Measurements from ENCODE around the gene MLH1.

Gene MLH1

DNA sequence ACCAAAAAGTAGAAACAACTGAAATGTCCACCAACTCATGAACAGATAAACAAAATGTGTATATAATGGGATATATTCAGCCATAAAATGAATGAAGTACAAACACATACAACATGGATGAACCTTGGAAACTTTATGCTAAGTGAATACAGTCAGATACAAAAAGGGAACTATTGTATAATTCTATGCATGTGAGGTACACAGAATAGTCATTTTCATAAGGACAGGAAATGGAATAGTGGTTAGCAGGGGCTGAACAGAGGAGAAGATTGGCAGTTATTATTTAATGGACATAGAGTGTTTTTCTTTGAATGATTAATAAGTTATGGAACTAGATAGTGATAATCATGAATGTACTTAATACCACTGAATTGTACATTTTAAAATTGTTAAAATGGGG is 28.5 kb upstream of the MLH1 start:
- Mint-ChIP-seq H3K4me3 (no peak overlapping the region), H3K27me3 (no peaks in the 10 kb centered on the region), H3K36me3 (no peaks in the 10 kb centered on the region), H3K9me3 (ENCODE audit: low read depth) (no peaks in the 10 kb centered on the region), H3K4me1 (ENCODE audit: low read depth) (peaks cover 9% of the 10 kb centered on the region), H3K27ac (no peak overlapping the region)

DNA sequence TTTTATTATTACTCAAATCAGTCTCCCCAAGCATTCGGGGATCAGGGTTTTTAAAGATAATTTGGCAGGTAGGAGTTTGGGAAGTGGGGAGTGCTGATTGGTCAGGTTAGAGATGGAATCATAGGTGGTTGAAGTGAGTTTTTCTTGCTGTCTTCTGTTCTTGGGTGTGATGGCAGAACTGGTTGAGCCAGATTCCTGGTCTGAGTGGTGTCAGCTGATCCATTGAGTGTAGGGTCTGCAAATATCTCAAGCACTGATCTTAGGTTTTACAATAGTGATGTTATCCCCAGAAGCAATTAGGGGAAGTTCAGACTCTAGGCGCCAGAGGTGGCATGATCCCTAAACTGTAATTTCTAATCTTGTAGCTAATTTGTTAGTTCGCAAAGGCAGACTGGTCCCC is 27.9 kb upstream of the MLH1 start:
- H3K4me3 Mint-ChIP-seq: no peak overlapping the region
- H3K36me3 Mint-ChIP-seq: no peaks in the 10 kb centered on the region
- H3K27ac Mint-ChIP-seq: no peak overlapping the region

DNA sequence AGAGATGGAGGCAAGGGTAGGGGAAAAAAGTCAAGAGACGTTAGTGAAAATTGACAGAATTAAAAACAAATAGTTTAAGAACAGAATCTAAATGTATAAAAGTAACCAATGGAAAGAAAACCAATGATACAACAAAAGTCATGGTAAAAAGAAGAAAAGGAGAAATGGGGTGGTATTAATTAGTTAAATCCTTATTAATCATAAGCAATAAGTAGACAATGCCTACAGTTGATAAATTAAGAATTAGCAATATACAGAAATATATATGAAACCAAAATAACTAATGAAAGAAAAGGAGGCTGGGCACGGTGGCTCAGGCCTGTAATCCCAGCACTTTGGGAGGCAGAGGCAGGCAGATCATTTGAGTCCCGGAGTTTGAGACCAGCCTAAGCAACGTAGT is 24.2 kb upstream of the MLH1 start:
- Mint-ChIP-seq H3K27ac (peak overlapping the region; percentile 64), H3K9me3 (ENCODE audit: low read depth) (no peaks in the 10 kb centered on the region), H3K27me3 (no peaks in the 10 kb centered on the region), H3K36me3 (no peaks in the 10 kb centered on the region), H3K4me3 (no peak overlapping the region), H3K4me1 (ENCODE audit: low read depth) (peaks cover 18% of the 10 kb centered on the region)

More for the DNA sequence above, 27.9 kb upstream of the MLH1 start:
- no peaks in the 10 kb centered on the region for H3K9me3 Mint-ChIP-seq (ENCODE audit: low read depth)
- H3K27me3 Mint-ChIP-seq: no peaks in the 10 kb centered on the region
- peaks cover 13% of the 10 kb centered on the region for H3K4me1 Mint-ChIP-seq (ENCODE audit: low read depth)

DNA sequence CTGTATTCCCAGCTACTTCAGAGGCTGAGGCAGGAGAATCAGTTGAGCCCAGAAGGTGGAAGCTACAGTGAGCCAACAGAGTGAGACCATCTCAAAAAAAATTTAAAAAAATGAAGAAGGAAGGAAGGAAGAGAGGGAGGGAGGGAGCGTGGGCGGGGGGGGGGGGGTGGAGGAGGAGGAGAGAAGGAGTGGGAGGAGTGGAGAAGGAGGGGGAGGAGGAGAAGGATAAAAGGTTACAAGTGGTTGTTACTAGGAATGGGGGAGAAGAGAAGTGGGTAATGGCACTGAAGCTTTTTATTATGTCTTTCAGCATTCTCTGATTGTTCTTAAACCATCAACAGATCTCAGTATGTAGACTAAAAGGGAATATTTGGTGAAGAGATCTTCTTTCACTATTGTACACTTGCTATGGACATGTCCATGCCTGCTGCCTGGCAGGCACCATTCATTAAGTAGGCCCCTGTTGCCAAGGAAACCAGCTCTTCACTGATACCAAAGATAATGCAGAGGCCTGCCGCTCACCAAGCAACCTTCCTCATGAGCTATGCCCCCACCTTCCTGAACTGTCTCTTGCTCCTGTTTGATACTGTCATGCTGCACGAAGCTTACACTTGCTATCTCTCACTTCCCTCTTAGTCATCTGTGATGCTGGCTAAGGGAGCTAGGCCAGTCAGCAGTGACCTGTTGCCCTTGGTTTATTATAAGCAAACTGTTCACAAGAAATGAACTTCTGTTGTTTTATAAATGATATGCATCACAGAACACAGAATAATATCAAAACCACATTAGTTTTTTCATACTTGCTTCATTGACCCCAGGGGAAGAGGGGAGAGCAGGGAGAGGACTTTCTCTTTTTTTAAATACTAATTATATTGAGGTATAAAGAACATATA is 23.5 kb upstream of the MLH1 start:
- no peaks in the 10 kb centered on the region for H3K27me3 Mint-ChIP-seq
- H3K36me3 Mint-ChIP-seq: peaks cover 1% of the 10 kb centered on the region
- no peak overlapping the region for H3K4me3 Mint-ChIP-seq
- H3K4me1 Mint-ChIP-seq (ENCODE audit: low read depth): peaks cover 18% of the 10 kb centered on the region
- no peaks in the 10 kb centered on the region for H3K9me3 Mint-ChIP-seq (ENCODE audit: low read depth)
- H3K27ac Mint-ChIP-seq: peak overlapping the region; percentile 77

DNA sequence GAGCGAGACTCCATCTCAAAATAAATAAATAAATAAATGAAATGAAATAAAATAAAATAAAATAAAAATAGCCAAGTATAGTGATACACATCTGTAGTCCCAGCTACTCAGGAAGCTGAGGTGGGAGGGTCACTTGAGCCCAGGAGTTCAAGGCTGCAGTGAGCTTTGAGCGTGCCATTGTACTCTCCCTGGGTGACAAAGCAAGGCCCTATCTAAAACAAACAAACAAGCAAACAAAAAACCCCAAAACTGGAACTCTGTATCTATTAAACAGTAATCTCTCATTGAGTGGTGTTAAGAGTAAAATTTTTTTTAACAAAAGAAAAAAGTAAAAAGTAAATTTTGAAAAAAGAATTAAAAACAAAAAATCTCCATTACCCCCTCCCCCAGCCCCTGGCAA is 21.2 kb upstream of the MLH1 start:
- H3K4me1 Mint-ChIP-seq (ENCODE audit: low read depth): peaks cover 18% of the 10 kb centered on the region
- peaks cover 7% of the 10 kb centered on the region for H3K36me3 Mint-ChIP-seq
- H3K27me3 Mint-ChIP-seq: no peaks in the 10 kb centered on the region
- no peak overlapping the region for H3K4me3 Mint-ChIP-seq
- no peaks in the 10 kb centered on the region for H3K9me3 Mint-ChIP-seq (ENCODE audit: low read depth)
- H3K27ac Mint-ChIP-seq: no peak overlapping the region

DNA sequence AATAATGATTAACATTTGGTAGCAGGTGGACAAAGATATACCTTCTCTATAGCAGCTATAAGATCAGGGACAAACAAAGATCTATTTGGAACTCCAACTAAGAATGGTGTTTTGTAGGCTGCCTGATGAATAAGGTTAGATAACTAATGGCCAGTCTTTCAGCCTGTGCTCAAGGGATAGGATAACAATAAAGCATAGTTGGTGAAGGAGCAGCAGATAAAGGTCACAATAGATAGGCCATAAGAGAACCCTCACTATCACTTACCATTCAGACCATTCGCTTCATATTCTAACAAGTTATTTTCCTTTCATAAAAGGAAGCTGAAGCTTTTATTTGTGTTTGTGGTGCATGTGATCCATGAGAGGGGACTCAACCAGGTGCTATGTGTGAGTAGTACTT is 20.2 kb upstream of the MLH1 start:
- H3K9me3 Mint-ChIP-seq (ENCODE audit: low read depth): no peaks in the 10 kb centered on the region
- H3K27me3 Mint-ChIP-seq: no peaks in the 10 kb centered on the region
- H3K27ac Mint-ChIP-seq: no peak overlapping the region
- peaks cover 18% of the 10 kb centered on the region for H3K4me1 Mint-ChIP-seq (ENCODE audit: low read depth)
- H3K36me3 Mint-ChIP-seq: peaks cover 7% of the 10 kb centered on the region
- no peak overlapping the region for H3K4me3 Mint-ChIP-seq

DNA sequence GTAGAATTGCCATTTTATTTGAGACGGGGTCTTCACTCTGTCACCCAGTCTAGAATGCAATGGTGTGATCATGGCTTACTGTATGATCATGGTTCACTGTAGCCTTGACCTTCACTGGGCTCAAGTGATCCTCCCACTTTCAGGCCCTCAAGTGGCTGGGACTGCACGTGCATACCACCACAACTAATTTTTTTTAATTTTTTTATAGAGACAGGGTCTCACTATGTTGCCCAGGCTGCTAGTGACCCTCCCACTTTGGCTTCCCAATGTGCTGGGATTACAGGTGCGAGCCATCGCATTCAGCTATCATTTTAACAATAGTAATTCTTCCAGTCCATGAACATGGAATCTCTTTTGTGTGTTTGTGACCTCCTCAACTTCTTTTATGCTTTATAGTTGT is 12.3 kb upstream of the MLH1 start:
- H3K9me3 Mint-ChIP-seq (ENCODE audit: low read depth): peaks cover 11% of the 10 kb centered on the region
- no peak overlapping the region for H3K27ac Mint-ChIP-seq
- peaks cover 31% of the 10 kb centered on the region for H3K36me3 Mint-ChIP-seq
- no peaks in the 10 kb centered on the region for H3K27me3 Mint-ChIP-seq
- H3K4me3 Mint-ChIP-seq: no peak overlapping the region
- peaks cover 2% of the 10 kb centered on the region for H3K4me1 Mint-ChIP-seq (ENCODE audit: low read depth)

DNA sequence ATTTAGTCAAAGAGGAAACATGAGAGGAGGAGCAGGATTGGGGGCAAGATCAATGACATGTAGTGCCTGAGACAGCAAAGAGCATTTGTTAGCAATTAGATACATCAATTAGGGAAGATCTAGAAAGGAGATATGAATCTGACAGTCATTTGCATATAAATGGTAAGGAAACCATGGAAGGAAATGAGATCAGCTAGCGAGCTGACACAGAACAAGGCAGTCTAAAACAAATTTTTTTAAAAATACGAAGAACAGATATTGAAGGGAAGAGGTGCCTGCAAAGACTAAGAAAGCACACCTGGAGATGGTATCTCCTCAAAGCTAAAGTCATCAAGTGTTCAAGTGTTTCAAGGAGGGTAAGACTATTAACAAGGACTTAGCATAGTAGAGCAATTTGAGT is 5.0 kb upstream of the MLH1 start:
- H3K4me1 Mint-ChIP-seq (ENCODE audit: low read depth): peaks cover 50% of the 10 kb centered on the region

DNA sequence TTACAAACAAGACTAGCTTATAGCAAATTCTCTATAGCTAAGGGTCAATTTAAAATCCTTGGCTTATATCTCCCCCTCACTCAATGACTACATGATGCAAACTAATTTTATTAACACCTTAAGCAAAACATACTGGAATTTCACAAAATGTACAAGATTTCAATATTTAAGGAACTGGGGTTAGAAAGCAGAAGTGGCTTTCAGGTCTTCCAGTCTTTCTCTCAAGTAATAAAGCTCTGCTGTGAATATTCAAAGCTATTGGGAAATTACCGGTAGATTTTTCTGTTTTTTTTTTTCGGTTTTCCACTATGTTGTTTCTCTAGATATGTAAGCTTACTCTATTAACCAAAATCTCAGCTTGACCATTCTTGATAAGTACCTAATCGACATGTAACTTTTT is 4.3 kb upstream of the MLH1 start:
- Mint-ChIP-seq H3K27me3 (no peaks in the 10 kb centered on the region), H3K36me3 (peaks cover 35% of the 10 kb centered on the region), H3K27ac (peak overlapping the region; percentile 75), H3K4me1 (ENCODE audit: low read depth) (peaks cover 50% of the 10 kb centered on the region), H3K4me3 (peak overlapping the region; percentile 80), H3K9me3 (ENCODE audit: low read depth) (no peaks in the 10 kb centered on the region)

More for the DNA sequence above, 5.0 kb upstream of the MLH1 start:
- no peaks in the 10 kb centered on the region for H3K9me3 Mint-ChIP-seq (ENCODE audit: low read depth)
- peak overlapping the region; percentile 71 for H3K4me3 Mint-ChIP-seq
- no peaks in the 10 kb centered on the region for H3K27me3 Mint-ChIP-seq
- peaks cover 35% of the 10 kb centered on the region for H3K36me3 Mint-ChIP-seq
- H3K27ac Mint-ChIP-seq: peak overlapping the region; percentile 47

DNA sequence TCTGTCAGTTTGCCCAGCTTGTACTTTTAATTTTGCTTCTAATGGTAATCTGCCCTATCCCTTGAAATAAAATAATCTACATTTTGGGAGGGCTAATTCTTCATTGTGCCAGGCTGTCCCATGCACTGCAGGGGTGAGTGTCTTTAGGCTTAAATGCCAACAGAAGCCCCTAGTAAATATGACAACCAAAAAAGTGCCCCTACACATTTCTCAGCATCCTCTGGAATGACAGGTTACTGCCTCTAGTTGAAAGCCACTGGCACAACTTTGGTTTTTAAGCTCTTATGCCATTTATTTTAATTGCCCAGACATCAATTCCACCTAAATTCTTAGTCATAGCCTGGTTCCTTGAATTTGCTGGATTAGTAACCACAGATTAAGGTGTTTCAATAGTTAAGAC is 3.8 kb upstream of the MLH1 start:
- Mint-ChIP-seq H3K9me3 (ENCODE audit: low read depth) (no peaks in the 10 kb centered on the region), H3K27me3 (no peaks in the 10 kb centered on the region), H3K4me1 (ENCODE audit: low read depth) (peaks cover 50% of the 10 kb centered on the region), H3K4me3 (peak overlapping the region; percentile 80), H3K36me3 (peaks cover 31% of the 10 kb centered on the region), H3K27ac (peak overlapping the region; percentile 75)

DNA sequence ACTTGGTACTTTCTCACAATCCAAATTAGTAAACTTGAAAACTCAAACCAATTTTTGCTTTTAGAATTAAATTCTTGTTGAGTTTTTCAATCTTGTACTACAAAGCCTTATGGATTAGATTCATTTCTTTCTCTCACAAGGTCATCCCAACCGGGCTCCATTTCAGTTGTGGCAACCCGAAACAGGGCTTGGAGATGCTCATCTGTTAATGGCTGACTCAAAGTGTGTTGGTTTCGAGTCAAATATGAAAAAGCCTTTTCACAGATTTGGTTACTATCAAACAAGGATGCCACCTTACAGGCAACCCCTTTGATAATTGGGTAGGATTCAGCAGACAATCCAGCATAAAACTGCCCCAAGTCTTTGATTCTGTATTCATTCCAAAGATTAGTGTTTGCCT is 2.2 kb upstream of the MLH1 start:
- Mint-ChIP-seq H3K4me1 (ENCODE audit: low read depth) (peaks cover 46% of the 10 kb centered on the region), H3K27ac (no peak overlapping the region), H3K27me3 (no peaks in the 10 kb centered on the region), H3K9me3 (ENCODE audit: low read depth) (no peaks in the 10 kb centered on the region), H3K4me3 (no peak overlapping the region), H3K36me3 (peaks cover 22% of the 10 kb centered on the region)

DNA sequence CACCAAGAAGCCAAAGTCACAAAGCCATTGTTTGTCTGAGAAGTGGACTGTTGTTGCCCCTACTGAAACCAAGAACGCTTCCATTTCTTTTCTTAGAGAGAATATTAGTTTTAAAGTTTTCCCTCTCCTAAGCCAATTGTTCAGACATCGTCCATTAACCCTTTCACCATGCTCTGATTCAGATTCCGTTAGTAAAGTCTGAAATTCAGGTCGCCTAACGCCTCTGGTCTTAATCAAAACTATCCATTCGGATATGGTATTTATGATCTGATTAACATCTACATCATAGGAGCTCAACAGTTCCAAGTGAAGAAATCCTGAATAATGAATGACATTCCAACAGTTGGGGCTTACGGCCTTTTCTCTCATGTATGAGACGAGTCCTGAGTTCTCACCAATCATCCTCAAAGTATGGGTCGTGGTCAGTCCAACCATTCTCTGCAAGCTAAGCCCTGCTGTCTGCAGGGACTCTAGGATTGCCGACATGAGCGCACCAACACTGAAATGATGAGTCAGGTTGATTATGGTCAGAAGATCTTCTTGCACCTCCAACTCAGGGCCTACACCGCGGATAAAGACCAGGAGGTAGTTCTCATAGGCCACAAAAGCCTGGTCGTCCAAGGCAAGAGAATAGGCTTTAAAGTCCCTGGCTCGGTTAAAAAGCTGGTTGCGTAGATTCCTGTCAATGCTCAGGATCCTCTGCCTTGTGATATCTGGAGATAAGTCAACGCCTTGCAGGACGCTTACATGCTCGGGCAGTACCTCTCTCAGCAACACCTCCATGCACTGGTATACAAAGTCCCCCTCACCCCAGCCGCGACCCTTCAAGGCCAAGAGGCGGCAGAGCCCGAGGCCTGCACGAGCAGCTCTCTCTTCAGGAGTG is 1.2 kb upstream of the MLH1 start:
- Mint-ChIP-seq H3K36me3 (peaks cover 28% of the 10 kb centered on the region), H3K4me1 (ENCODE audit: low read depth) (peaks cover 51% of the 10 kb centered on the region), H3K4me3 (no peak overlapping the region), H3K9me3 (ENCODE audit: low read depth) (no peaks in the 10 kb centered on the region), H3K27me3 (no peaks in the 10 kb centered on the region), H3K27ac (no peak overlapping the region)

DNA sequence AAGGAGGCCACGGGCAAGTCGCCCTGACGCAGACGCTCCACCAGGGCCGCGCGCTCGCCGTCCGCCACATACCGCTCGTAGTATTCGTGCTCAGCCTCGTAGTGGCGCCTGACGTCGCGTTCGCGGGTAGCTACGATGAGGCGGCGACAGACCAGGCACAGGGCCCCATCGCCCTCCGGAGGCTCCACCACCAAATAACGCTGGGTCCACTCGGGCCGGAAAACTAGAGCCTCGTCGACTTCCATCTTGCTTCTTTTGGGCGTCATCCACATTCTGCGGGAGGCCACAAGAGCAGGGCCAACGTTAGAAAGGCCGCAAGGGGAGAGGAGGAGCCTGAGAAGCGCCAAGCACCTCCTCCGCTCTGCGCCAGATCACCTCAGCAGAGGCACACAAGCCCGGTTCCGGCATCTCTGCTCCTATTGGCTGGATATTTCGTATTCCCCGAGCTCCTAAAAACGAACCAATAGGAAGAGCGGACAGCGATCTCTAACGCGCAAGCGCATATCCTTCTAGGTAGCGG is 452 bp upstream of the MLH1 start, which contains the start of gene EPM2AIP1:
EPM2AIP1 (minus strand) TSS at position 326 of the 520 bp plus-strand sequence; CDS start at position 272, 54 bp downstream.
- Mint-ChIP-seq H3K27ac (no peak within 1 kb of the TSS), H3K9me3 (ENCODE audit: low read depth) (no peaks in the 10 kb centered on the region), H3K36me3 (peaks cover 32% of the 10 kb centered on the region), H3K4me3 (no peak within 1 kb of the TSS), H3K27me3 (no peaks in the 10 kb centered on the region), H3K4me1 (ENCODE audit: low read depth) (peaks cover 51% of the 10 kb centered on the region)

DNA sequence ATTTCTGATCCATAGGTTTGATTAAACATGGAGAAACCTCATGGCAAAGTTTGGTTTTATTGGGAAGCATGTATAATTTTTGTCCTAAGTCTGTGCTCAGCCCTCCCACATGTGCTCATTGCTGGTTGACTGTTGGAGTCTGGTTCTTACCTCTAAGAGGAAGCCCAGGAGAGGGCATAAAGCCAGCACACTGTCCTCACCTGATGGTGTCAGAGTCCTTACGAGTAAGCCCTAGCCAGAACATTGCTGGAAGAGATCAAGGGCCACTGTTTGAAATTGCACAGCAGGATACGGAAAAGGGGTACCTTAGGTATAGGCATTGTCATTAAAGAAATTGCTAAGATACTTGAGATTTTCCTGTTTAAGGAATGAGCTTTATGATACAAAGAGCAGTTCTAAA is 21.3 kb downstream of the MLH1 start:
- H3K27ac Mint-ChIP-seq: no peak overlapping the region

DNA sequence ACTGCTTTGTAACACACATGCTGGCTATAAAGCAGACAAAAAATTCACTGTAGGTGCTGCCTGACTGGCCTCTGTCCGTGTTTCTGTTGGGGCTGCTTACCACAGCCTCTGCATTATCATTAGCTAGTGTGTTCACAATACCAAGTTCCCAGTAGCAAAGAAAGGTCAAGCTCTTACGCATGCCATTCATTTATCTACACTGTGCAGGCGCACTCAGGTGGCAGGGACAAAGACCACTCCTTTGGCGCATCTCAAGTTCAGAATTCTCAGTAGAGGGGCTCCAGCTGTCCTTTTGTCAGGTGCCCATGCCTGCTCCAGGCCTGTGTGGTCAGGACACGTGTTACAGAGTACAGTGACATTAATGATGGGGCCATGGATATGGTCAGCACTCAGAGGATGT is 22.3 kb downstream of the MLH1 start:
- no peak overlapping the region for H3K27ac Mint-ChIP-seq
- H3K4me3 Mint-ChIP-seq: no peak overlapping the region
- H3K9me3 Mint-ChIP-seq (ENCODE audit: low read depth): no peaks in the 10 kb centered on the region
- H3K4me1 Mint-ChIP-seq (ENCODE audit: low read depth): no peaks in the 10 kb centered on the region
- peaks cover 18% of the 10 kb centered on the region for H3K36me3 Mint-ChIP-seq
- no peaks in the 10 kb centered on the region for H3K27me3 Mint-ChIP-seq

More for the DNA sequence above, 21.3 kb downstream of the MLH1 start:
- H3K4me3 Mint-ChIP-seq: no peak overlapping the region
- H3K27me3 Mint-ChIP-seq: no peaks in the 10 kb centered on the region
- H3K36me3 Mint-ChIP-seq: peaks cover 16% of the 10 kb centered on the region
- H3K4me1 Mint-ChIP-seq (ENCODE audit: low read depth): no peaks in the 10 kb centered on the region
- no peaks in the 10 kb centered on the region for H3K9me3 Mint-ChIP-seq (ENCODE audit: low read depth)
